G401 (cell line): Measurements from ENCODE around the gene MAPT. TPM values are rescaled to one million over a fixed set of nuclear protein-coding genes. Genes with fewer than 3 reads are reported as not detected.
A peak's percentile ranks its signal among the peaks of the same experiment; 100 is the strongest.

ENCODE experiments used
- DNase-seq: peaks from one replicate; pipeline ENCODE4 v3.0.0-alpha.2; 2015; ENCODE audit warnings: low spot score
- in situ Hi-C: cut with HindIII; loops from 2 replicates; pipeline ENCODE4 v1.10.0; 2016; ENCODE audit warnings: low sequenced_read_pairs, mixed read lengths
- total RNA-seq: library from RNA; depleted of rRNA; stranded (reverse); fragments of >200 nt; shearing (Covaris generic); gene quantifications from 2 replicates; pipeline ENCODE4 v1.2.3, GENCODE V29; 2014; rRNA removed

Gene MAPT
- 0.44 TPM in 1 of 2 replicates, not detected in the other for total RNA-seq

DNA sequence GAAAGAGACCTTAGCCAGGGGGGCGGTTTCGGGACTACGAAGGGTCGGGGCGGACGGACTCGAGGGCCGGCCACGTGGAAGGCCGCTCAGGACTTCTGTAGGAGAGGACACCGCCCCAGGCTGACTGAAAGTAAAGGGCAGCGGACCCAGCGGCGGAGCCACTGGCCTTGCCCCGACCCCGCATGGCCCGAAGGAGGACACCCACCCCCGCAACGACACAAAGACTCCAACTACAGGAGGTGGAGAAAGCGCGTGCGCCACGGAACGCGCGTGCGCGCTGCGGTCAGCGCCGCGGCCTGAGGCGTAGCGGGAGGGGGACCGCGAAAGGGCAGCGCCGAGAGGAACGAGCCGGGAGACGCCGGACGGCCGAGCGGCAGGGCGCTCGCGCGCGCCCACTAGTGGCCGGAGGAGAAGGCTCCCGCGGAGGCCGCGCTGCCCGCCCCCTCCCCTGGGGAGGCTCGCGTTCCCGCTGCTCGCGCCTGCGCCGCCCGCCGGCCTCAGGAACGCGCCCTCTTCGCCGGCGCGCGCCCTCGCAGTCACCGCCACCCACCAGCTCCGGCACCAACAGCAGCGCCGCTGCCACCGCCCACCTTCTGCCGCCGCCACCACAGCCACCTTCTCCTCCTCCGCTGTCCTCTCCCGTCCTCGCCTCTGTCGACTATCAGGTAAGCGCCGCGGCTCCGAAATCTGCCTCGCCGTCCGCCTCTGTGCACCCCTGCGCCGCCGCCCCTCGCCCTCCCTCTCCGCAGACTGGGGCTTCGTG lies at the start of gene MAPT:
MAPT (plus strand) TSS at position 533 of the 763 bp plus-strand sequence. CDS start 67,784 bp downstream, outside the sequence.
- in situ Hi-C loops = no loop called here
- DNase-seq = peak; percentile 93

DNA sequence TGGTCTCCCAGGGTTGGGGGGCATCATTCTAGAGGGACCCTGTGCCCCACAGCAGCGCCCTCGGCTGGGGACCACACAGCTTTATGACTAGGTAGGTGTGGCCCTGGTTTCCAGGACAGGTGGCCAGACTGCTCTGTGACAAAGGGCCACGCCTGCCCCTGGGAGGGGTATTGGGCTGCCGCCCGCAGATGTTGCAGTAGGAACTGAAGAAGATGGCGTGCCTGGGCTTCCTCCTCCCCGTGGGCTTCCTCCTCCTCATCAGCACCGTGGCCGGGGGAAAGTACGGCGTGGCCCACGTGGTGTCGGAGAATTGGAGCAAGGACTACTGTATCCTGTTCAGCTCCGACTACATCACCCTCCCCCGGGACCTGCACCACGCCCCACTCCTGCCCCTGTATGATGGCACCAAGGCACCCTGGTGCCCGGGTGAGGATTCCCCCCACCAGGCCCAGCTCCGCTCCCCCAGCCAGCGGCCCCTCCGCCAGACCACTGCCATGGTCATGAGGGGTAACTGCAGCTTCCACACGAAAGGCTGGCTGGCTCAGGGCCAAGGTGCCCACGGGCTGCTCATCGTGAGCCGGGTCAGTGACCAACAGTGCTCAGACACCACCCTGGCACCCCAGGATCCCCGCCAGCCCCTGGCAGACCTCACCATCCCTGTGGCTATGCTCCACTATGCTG lies 49.5 kb upstream of the MAPT start, which contains the start of gene SPPL2C:
SPPL2C (plus strand) TSS at position 187 of the 681 bp plus-strand sequence; CDS start at position 213, 26 bp downstream.
- in situ Hi-C loops = no loop called here

DNA sequence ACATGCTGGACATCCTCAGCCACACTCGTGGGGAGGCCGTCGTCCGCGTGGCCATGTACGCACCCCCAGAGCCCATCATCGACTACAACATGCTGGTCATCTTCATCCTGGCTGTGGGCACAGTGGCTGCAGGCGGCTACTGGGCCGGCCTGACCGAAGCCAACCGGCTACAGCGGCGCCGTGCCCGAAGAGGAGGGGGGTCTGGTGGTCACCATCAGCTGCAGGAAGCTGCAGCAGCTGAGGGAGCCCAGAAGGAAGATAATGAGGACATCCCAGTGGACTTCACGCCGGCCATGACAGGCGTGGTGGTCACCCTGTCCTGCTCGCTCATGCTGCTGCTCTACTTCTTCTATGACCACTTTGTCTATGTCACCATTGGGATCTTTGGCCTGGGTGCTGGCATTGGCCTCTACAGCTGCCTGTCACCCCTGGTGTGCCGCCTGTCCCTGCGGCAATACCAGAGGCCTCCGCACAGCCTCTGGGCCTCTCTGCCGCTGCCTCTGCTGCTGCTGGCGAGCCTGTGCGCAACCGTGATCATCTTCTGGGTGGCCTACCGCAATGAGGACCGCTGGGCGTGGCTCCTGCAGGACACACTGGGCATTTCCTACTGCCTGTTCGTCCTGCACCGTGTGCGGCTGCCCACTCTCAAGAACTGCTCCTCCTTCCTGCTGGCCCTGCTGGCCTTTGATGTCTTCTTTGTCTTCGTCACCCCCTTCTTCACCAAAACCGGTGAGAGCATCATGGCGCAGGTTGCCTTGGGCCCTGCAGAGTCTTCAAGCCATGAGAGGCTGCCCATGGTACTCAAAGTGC lies 48.8 kb upstream of the MAPT start:
- DNase-seq = no peak
- in situ Hi-C loops = no loop called here

More for the DNA sequence above, 49.5 kb upstream of the MAPT start, which contains the start of gene SPPL2C:
- DNase-seq = peak; percentile 10

DNA sequence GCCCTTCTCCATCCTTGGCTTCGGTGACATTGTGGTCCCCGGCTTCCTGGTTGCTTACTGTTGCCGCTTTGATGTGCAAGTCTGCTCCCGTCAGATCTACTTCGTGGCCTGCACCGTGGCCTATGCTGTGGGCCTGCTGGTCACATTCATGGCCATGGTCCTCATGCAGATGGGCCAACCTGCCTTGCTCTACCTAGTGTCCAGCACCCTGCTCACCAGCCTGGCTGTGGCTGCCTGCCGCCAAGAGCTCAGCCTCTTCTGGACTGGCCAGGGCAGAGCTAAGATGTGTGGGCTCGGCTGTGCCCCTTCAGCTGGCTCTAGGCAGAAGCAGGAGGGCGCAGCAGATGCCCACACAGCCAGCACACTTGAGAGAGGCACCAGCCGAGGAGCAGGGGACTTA lies 48.1 kb upstream of the MAPT start:
- no peak for DNase-seq
- in situ Hi-C loops = no loop called here

DNA sequence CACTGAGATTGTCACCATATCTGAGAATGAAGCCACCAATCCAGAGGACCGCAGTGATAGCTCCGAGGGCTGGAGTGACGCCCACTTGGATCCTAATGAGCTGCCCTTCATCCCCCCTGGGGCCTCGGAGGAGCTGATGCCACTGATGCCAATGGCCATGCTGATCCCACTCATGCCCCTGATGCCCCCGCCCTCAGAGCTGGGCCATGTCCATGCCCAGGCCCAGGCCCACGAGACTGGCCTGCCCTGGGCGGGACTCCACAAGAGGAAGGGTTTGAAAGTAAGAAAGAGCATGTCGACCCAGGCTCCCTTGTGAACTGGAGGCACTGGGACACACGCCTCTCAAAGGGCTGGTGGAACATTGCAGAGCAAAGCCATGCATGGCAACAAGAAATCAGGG lies 47.7 kb upstream of the MAPT start:
- in situ Hi-C loops = no loop called here
- no peak for DNase-seq

DNA sequence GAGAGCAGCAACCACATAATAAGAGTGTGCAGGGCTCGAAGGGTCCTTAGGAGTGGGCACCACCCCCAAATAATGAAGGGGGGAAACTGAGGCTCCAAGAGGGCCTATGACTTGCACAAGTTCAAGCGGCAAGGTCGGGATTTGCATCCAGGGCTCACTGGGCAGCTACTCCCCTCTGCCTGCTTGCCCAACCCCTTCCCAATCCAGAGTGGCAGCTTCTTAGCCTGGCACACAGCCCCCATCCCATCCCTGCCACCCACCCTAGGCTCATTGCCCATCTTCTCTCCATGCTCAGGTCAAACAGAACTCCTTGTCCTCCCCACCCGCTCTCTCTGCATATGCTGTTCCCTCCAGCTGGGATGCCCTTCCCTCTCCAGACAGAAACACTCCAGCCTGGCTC lies 47.3 kb upstream of the MAPT start:
- DNase-seq = no peak
- in situ Hi-C loops = no loop called here

DNA sequence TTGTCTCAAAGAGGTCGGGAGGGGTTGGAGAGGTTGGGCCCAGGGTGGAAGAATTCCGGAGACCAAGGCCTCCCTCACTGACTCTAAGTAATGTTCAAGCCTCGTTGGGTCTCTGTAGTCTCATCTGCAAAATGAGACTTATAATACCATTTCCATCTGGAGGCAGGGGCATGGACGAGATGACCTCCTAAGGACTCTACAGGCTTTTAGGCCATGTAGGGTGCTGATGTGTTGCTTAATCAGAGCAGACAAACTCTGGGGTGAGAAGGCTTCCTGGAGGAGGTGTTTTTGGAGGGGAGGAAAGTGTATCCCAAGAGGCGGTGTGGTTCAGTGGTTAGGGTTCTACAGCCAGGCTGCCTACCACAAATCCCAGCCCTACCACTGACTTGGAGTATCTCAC lies 46.6 kb upstream of the MAPT start:
- DNase-seq = no peak
- in situ Hi-C loops = no loop called here

DNA sequence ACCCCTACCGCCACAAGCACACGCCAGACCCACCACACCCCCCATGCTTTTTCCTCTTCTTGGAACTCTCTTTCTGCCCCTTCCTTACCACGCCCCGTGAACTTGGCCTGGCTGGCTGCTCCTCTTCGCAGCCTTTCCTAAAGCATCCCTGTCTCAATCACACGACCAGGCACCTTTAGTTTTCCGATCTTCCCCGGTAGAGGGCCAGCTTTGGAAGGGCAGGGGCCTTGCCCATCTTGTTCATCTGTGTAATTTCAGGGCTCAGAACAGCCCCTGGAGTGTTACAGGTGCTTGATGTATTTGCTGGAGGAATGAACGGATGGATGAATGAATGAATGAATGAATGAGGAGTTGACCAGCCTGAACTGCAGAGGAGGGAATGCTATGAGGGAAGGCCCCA lies 45.9 kb upstream of the MAPT start:
- DNase-seq = no peak
- in situ Hi-C loops = no loop called here

DNA sequence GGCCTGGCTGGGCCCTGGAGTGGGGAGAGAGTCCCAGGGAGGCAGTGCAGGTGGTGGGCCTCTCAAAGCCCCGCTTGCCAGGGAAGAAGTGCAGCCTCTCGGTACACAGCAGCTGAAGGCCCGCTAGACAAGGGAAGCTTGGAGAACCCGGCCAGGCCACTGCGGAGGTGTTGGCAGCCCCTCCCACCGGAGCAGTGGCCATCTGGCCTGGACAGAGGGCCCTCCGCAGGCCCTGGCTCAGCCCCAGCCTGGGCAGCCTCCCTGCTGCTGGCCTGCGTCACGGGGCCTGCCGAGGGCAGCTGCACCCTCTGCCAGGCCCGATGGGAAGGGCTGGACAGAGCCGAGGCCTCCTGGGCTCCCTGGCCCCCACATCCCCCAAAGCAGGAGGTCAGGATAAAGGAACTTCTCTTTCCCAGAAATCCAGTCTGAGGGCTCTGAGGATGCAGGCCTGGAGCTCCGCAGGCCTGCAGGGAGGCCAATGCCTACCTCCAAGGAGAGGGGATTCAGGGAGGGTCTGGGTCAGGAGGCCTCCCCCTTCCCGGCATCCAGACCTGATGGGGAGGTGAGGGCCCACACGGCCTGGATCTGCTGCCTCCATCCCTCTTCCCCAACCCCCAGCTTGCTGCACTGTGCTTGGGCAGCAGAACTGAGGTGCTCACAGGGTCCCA lies 45.4 kb upstream of the MAPT start:
- DNase-seq = peak; percentile 95
- in situ Hi-C loops = no loop called here

DNA sequence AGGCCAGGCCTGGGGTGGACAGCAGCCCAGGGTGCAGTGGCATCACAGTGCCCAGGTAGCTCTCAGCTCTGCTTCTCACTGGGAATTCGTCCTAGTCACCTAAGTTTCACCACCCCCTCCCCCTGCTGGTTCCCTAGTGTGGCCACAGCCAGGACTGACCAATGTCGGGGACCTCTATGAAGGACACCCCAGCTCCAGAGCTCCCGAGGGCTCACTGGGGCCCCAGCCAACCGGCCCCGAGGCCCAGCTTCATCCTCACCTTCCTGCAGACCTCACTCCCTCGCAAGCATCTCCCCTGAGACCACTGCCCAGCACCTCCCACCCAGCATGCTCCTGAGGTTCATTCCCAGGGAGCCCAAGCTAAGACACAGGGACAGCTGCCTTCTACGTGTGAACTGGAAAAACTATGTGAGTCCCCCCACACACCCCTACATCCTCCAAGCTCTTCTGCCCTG lies 44.8 kb upstream of the MAPT start:
- DNase-seq = no peak
- in situ Hi-C loops = no loop called here

DNA sequence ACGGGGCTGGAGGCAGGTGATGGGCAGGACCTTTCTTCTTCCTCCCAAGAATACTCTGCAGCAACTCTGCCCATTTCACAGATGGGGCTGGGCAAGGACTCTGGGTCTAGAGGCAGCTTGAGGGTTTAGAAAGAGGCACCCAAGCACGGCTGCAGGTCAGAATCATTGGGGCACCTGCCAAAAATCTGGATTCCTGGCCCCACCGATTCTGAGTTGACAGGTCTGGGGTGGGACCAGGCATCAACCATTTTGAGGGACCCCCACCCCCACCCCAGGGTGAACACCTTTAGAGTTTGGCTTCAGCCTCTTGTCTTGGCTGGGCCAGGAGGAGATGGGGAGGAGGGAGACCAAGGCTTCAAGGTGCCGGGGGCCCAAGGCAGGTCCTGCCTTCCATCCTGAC lies 44.3 kb upstream of the MAPT start:
- DNase-seq = no peak
- in situ Hi-C loops = loop anchor here (25.0 kb wide), 1 partner anchor 163 kb away; no protein-coding TSS in a partner anchor

DNA sequence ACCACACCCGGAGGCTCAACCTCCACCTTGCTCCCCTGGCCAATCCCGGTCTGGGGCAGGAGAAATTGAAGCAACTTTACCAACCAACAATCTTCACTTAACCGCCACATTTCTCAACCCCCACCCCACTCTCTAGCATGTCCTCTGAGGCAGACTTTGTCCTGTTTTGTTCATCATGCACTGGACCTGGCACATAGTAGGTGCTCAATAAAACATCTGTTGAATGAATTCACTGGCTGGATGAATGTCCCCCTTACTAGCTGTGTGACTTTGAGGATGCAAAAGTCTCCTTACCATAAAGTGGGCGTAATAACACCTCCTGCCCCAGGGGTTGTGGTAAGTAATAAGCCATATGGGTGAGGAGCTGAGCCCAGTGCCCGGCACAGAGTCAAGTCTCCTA lies 43.9 kb upstream of the MAPT start:
- in situ Hi-C loops = loop anchor here (25.0 kb wide), 1 partner anchor 163 kb away; no protein-coding TSS in a partner anchor
- DNase-seq = no peak

DNA sequence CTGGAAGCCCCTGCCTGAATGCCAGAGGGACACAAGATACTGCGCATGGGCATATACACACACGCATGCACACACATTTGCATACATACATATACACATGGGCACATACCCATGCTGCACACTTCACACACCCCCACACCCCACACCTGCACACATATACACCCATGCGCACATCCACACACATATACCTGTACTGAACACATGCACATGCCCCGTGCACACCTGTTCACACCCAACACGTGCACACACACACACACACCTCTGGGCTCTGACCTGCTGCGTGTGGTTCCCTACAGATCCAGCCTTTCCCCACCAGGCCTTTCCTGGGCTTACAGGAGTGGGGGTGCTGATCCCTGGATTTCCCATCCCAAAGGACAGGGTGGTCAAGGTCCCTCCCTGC lies 43.3 kb upstream of the MAPT start:
- no peak for DNase-seq
- in situ Hi-C loops = loop anchor here (25.0 kb wide), 1 partner anchor 164 kb away; no protein-coding TSS in a partner anchor

DNA sequence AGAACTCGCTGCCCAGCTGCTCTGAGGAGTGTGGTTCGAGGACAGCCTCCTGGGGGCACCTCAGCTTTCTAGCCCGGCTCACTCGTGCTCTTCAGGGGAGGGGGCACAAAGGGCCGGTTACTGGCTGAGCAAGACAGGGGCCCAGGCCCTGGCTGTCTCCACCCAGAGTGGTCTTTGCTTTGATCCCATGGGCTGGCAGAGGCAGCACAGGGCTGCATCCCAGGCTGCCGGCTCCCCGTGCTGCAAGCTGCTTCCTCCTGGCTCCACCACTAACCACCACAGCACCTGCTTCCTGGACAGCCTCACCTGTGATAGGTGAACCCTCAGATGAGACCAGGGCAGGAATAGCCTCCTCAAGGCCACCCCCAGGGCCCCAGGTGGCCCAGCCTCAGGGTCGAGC lies 42.9 kb upstream of the MAPT start:
- no peak for DNase-seq
- in situ Hi-C loops = loop anchor here (25.0 kb wide), 1 partner anchor 164 kb away; no protein-coding TSS in a partner anchor

DNA sequence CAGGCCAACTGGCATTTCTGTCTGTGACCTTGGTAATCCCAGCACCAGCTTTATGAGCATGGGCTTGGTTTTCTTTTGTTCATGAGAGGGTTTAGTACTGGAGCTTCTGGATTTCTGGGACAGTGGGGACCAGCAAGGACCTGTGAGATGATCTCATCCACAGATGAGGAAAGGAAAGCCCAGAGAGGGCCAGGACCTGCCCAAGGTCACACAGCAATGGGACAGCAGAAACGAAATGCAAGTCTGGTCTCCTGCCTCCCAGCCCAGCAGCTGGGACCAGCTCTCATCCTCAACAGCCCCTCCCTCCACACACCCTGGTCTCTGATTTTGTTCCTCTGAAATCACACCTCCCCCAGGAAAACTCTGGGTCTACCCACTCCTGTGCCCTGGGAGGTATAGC lies 42.5 kb upstream of the MAPT start:
- in situ Hi-C loops = loop anchor here (25.0 kb wide), 1 partner anchor 165 kb away; no protein-coding TSS in a partner anchor
- DNase-seq = peak; percentile 6

DNA sequence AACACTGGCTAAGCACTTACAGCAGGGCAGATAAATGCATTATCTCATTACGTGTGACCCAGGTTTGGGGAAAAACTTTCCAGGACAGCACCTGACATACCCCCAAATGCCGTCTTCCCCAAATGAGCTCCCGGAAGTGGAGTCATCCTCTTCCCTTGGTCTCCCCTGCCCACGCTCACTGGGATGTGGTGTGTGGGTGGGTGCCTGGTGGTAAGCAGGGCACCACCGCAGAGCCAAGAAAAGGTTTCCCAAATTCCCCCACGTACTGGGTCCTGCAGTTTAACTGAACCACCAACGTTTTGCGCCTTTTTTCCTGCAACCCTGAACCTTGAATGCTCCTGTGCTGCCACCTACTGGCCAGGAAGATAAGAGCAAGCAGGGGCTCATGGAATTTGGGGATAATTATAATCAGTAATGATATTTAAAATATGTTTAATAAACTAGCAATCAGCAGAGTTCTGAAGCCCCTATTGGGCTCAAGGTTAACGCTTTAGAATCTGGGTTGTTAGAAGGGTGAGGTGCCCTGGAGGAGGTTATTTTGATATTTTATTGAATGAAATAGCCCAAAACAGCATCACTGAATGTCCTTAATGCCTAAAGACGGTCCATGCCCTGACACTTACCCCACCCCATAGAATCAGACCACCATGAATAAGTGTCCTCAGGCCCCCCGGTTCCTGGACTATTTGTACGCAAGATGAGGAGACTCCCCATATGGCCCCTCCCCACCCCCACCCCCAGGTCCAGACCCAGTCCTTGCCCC lies 41.6 kb upstream of the MAPT start:
- in situ Hi-C loops = loop anchor here (25.0 kb wide), 1 partner anchor 165 kb away; no protein-coding TSS in a partner anchor

DNA sequence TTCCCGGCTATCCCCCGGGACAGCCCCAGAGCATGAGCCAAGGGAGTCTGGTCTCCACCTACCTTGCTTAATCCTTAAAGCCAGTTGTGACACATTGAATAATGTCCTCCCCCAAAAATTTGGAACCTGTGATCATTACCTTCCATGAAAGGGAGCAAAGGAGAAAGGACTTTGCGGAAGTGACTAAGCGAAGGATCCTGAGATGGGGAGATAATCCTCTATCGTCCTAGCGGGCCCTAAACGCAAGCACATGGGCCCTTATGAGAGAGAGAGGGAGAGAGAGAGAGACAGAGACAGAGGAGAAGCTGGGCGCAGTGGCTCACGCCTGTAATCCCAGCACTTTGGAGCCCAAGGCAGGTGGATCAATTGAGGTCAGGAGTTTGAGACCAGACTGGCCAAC lies 40.1 kb upstream of the MAPT start:
- DNase-seq = no peak
- in situ Hi-C loops = loop anchor here (25.0 kb wide), 1 partner anchor 167 kb away; no protein-coding TSS in a partner anchor

More for the DNA sequence above, 41.6 kb upstream of the MAPT start:
- peak; percentile 89 for DNase-seq
